Measurements from ENCODE around the gene DOCK9. TPM values are rescaled to one million over a fixed set of nuclear protein-coding genes. Genes with fewer than 3 reads are reported as not detected.

DOCK9 gene
- total RNA-seq, 1 donor from 2014 or later: 72.2 TPM

GRCh38 chr13:98976941-98977340 is 923 bp downstream of the DOCK9 start:
- DNase-seq (ENCODE audit: low spot score): no peak

- DNase-seq (ENCODE audit: low spot score): no peak
Observed at GRCh38 chr13:98976338-98976737, 1.5 kb downstream of the DOCK9 start.

DNA sequence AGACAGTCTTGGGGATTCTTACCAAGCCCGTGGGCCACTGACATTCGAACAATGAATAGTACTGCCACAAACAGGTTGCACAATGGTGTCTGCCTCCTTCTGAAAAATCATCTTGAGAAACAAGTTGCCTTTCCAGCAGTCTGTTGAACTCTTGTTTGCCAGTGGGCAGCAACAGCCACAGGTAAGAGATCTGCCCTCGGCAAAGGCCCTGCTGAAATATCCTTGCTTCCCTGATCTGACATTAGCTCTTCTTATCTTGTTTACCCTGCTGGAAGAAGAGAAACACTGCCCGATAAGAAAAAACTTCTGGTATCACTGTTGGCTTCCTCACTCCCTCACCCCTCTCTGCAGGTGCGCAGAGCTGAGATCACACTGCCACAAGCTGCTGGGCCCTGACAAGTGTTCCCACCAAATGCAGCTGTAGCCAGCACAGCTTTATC is 2.0 kb downstream of the DOCK9 start:
- no peak for DNase-seq (ENCODE audit: low spot score)

DNA sequence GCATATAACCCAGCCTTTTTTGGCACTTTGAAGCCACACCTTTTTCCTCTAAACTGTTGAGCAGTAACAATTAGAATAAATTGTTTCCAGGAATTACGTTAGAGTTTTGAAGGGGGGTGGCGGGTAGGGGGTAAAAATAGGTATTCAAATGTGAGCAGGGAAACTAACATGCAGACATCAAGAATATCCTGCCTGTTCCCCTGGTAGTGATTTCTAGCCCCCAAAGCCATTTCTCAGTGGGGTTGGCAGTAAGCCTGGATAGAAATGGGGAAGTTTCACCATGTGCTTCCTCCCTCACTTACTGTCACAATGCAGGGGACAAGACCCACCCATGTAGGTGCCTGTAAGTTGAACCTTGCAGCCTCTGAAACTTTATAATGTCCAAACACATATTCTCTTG is 3.8 kb downstream of the DOCK9 start:
- DNase-seq (ENCODE audit: low spot score): no peak

- no peak for DNase-seq (ENCODE audit: low spot score)
Observed at GRCh38 chr13:98972627-98973026, 5.2 kb downstream of the DOCK9 start.

DNA sequence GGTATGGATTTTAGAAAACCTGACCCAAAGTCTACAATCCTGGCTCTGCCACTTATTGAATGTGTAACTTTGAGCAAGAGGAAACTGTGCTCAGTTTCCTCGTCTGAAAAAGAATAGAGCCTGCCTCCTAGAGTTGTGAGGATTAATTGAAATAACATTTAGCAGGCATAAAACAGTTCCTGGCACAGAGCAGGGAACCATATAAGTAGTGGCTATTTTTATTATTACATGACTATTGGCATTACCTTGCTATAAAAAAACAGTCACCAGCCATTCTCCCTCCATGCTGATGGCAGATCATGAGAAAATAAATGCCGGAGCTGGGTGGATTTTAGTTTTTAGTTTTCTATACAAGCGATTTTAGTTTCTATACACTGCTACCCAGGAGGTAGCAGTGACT is 5.8 kb downstream of the DOCK9 start:
- DNase-seq (ENCODE audit: low spot score): no peak

GRCh38 chr13:98970330-98970729 is 7.5 kb downstream of the DOCK9 start:
- DNase-seq (ENCODE audit: low spot score): no peak

- no peak for DNase-seq (ENCODE audit: low spot score)
Observed at GRCh38 chr13:98967491-98967890, 10.4 kb downstream of the DOCK9 start.

DNA sequence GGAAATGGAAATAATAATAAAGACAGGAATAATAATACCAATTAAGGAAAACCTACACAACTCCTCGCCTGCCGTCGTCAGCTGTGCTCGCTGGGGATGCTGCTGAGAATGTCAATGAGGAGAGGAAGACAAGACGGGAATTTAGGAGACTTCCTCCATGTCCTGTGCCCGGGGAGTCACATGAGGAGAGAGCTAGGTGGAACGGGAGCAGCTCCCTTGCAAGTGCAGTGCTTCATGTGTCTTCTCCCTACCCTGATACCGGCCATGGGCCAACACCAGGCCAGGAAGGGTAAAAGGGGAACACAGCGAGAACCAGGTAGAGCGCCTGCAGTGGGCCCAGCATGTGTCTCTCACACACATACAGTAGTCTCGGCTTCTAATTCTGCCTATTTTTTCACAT is 11.8 kb downstream of the DOCK9 start:
- no peak for DNase-seq (ENCODE audit: low spot score)

DNA sequence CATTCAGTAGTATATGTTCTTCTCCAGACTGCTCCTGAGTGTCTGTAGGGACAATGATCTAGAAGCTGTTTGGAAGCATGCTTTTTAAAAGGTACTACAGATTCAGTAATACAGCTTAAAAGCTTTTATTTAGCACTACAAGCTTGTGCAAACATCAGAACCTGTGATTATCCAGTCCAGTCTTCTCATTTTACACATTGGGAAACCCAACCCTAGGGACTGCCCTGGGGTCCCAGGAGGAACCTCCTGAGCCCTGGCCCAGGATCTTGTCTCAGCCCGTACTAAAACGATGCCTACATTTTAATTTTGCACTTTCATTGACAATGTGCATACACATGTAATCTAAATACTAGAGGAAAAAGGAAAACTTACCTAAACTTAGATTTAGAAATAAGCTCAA is 12.5 kb downstream of the DOCK9 start:
- DNase-seq (ENCODE audit: low spot score): no peak

DNA sequence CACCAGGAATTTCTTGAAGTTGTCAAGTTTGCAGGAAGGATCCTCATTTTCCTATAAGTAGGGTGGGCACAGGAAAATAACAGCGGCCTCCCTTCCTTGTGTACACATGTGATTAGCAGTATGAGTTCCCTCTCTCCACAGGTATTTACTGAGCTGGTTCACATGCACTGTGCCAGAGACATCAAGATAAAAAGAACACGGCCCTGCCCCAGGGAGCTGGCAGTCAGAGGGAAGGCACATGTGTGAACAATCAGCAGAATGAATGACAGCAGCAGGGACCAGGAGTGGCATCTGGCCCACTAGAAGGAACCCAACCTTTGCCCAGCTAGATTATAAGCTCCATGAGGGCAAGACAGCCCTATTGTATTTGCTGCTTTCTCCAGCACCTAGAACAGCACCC is 13.9 kb downstream of the DOCK9 start:
- DNase-seq (ENCODE audit: low spot score): no peak

- no peak for DNase-seq (ENCODE audit: low spot score)
Observed at GRCh38 chr13:98962901-98963590, 14.8 kb downstream of the DOCK9 start.

- DNase-seq (ENCODE audit: low spot score): no peak
Observed at GRCh38 chr13:98961503-98962105, 16.3 kb downstream of the DOCK9 start.

DNA sequence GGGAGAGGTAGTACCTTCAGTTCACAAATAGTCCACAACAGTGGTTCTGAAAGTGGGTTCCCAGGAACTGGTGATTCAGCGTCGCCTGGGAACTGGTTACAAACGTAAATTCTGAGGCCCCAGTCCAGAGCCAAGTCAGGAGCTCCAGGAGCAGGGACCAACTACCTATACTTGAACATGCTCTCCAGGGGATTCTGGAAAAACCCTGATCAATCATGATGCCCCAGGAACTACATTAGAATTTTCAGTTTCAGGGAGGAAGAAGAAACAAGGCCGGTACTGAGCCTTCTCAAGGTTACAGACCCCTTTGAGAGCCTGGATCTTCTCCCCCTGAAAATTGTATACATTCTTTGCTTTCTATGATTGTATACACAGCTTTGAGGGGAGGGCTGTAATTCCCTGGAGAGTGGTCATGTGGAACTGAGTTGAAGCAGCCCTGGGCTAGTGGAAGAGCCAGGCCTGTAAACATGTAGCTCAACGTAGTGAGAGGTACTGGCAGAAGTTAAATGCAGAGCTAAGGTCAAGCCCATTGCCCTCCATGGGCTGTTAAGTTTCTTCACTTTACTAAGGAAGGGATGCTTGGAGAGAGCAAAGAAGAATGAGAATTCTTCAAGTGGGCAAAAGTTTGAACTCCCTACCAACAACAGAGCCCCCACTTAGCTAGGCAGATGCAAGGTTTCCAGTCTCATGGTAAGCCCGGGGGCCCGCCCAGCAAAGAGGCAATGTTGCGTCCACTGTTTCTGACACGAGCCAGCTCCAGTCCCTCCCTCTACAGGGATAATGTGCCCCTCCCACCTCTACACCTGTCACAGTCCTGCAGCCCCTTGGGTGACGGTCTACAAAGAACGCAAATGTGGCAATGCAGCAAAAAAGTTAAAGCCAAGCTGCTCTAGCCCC is 17.0 kb downstream of the DOCK9 start:
- no peak for DNase-seq (ENCODE audit: low spot score)

DNA sequence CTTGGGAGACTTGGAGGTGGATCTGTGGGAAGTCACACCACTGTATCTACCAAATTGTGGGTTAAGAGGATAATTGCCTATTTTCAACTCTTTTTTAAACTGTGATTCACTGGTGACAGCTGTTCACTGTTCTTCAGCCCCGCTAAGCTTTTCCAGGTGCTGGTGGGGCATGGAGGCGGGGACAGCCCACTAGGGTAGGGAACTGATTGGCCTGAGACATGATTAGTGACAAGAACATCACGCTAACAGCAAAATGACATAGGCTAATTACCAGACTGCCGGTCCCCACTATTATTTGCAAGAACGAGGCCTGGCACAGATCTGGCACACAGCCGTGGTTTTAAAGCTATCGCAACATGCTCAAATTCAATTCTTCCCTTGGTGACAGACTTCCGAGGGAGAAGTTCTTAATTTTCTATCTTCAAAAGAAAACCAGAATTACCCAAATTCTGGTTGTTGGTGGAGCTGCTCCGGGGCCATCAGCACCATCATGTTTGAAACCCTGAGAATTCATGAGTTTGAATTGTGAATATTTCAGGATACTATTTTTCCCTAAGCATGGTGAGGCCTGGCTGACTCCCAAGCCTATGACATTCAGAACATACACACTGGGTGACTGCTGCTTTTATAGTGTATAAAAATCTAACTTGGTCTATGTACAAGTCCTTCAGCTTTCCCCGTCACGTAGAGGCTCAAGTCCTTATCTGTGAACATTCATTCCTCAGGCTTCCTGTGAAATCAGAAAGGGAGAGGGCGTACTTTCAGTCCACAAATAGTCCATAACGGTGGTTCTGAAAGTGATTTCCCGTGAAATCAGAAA is 17.9 kb downstream of the DOCK9 start:
- no peak for DNase-seq (ENCODE audit: low spot score)

GRCh38 chr13:98959291-98959690 is 18.6 kb downstream of the DOCK9 start:
- DNase-seq (ENCODE audit: low spot score): no peak

DNA sequence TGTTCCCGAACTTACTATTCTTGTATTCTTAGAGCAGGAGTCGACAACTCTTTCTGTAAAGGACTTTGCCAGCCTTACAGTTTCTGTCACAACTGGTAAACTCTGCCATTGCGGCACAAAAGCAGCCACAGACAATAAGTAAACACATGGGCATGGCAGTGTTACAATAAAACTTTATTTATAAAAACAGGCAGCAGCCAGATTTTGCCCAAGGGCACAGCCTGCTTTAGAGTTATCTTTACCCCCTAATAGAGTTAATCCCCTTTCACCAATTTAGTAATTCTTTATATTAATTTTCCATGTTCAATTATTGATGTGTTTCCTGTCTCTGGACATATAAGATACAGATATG is 19.4 kb downstream of the DOCK9 start:
- no peak for DNase-seq (ENCODE audit: low spot score)

GRCh38 chr13:98957731-98958442 is 20.0 kb downstream of the DOCK9 start:
- DNase-seq (ENCODE audit: low spot score): no peak

DNA sequence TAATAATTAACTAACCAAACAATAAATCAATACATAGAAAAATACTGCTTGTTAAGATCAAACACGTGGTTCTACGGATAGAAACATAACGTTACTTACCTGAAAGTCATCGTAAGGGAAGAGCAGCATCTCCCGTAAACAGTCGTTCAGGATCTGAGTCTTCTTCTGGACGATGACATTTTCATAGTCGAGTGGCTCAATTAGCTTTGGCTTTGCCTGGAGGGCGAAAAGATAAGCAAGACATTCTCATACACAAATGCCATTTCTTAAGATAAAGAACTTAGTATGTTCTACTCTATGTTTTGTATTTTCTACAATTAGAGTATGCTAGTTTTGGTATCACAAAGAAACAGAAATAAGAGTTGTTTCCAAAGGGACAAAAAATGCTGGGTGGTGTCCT is 22.5 kb downstream of the DOCK9 start:
- DNase-seq (ENCODE audit: low spot score): no peak

DNA sequence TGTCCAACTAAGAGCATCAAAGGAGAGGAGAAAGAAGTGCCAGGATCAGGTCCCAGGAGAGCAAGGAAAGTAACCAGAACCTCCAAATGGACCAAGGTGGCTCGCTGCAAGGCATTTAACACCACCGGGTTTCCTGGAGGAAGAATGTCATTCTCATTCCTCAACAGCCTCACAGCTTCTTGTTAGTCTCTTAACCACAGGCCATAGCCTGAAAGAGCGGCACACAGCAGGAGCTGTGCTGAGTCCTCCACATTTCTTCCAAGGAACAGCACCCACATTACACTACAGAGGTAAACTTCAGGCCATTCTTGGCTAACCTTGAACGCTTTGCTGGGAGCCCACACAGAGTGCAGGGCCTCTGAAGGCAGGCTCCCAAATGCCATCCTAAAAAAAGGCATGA is 23.6 kb downstream of the DOCK9 start:
- no peak for DNase-seq (ENCODE audit: low spot score)

- no peak for DNase-seq (ENCODE audit: low spot score)
Observed at GRCh38 chr13:98951266-98951665, 26.6 kb downstream of the DOCK9 start.

Measured in mucosa of gallbladder (tissue), 1 donor.